GM21723 (cell line): ENCODE measurements around the gene DSC2.
"Not testable (repeated sequence)": the region's sequence is repeated elsewhere in the genome, so short reads cannot be mapped to it uniquely, and the experiment has no call there.

Experiments used
- ATAC-seq: cut with Tn5 transposase; IDR thresholded peaks from one replicate; pipeline ENCODE4 v1.9.1; 2021; ENCODE audit warnings: mild to moderate bottlenecking, moderate library complexity; ENCODE audit not compliant: unreplicated experiment

Gene DSC2

GRCh38 chr18:31045599-31045998, 56.6 kb downstream of the DSC2 start:
- ATAC-seq = no peak

GRCh38 chr18:31044926-31045325, 57.3 kb downstream of the DSC2 start:
- ATAC-seq = no peak

- no peak for ATAC-seq
Observed at GRCh38 chr18:31043709-31044108, 58.5 kb downstream of the DSC2 start.

- ATAC-seq = no peak
Observed at GRCh38 chr18:31042406-31043181, 59.6 kb downstream of the DSC2 start, which contains the start of gene DSC3. Gene DSC3, minus strand, starts transcription at chr18:31042742. Its CDS starts 82 bp downstream, at chr18:31042660.

- ATAC-seq = no peak
Observed at GRCh38 chr18:31042084-31042405, 60.2 kb downstream of the DSC2 start.

- ATAC-seq = no peak
Observed at GRCh38 chr18:31041271-31042083, 60.7 kb downstream of the DSC2 start.

GRCh38 chr18:31040686-31041270, 61.4 kb downstream of the DSC2 start:
- no peak for ATAC-seq

GRCh38 chr18:31039426-31039825, 62.8 kb downstream of the DSC2 start:
- ATAC-seq = no peak

- ATAC-seq = not testable (repeated sequence)
Observed at GRCh38 chr18:31037686-31038085, 64.5 kb downstream of the DSC2 start.

- ATAC-seq = no peak
Observed at GRCh38 chr18:31034541-31034940, 67.7 kb downstream of the DSC2 start.

GRCh38 chr18:31030574-31031278, 71.5 kb downstream of the DSC2 start:
- no peak for ATAC-seq

- ATAC-seq = no peak
Observed at GRCh38 chr18:31015715-31016434, 86.3 kb downstream of the DSC2 start.

GRCh38 chr18:31011455-31011854, 90.8 kb downstream of the DSC2 start:
- ATAC-seq = not testable (repeated sequence)

GRCh38 chr18:31010601-31011000, 91.6 kb downstream of the DSC2 start:
- ATAC-seq = no peak
